ENCODE measurements around the gene LRRC66. TPM values are rescaled to one million over a fixed set of nuclear protein-coding genes. Genes with fewer than 3 reads are reported as not detected.

LRRC66 gene
- under 1 TPM; 0.12 to 0.56 (median 0.27) TPM for total RNA-seq
- under 1 TPM; 0.11 to 0.19 TPM for polyA plus RNA-seq
- long read RNA-seq, donor 1, result 0 reads
- long read RNA-seq, donor 2, result 0 reads
- long read RNA-seq, donor 3, result 0 reads

GRCh38 chr4:52019936-52020657 is at the start of gene LRRC66:
Gene LRRC66 (minus strand): TSS chr4:52020363. CDS start chr4:52017613, 2,750 bp downstream.
- intact Hi-C loops (cut with DNase I), result loop anchor here in 3 of 10 donors (5.0 to 10.0 kb wide), 3 partner anchors 125 to 183 kb away; no protein-coding TSS in a partner anchor
- H3K4me3 ChIP-seq, result no peak within 1 kb of the TSS
- TF ChIP-seq POLR2A (IDR thresholded peaks at IDR 0.05) (no peak), CTCF (IDR thresholded peaks at IDR 0.05) (no peak)
- H3K36me3 ChIP-seq, result peaks cover 0 to 78% (median 42%) of the 10 kb centered on the region in 9 donors
- peak in 2 of 4 donors; percentile 38 to 45 for ATAC-seq
- H3K27ac ChIP-seq, result no peak within 1 kb of the TSS
- 87 to 92% (median 89%) methylated on average over 6 of the region's 6 CpGs for WGBS, 4 donors
- DNase-seq, result peak in 1 of 5 donors; percentile 33
- H3K9me3 ChIP-seq, result no peaks in the 10 kb centered on the region
- peaks cover 0 to 7% (median 0%) of the 10 kb centered on the region in 12 donors for H3K4me1 ChIP-seq
- H3K27me3 ChIP-seq, result no peaks in the 10 kb centered on the region

- intact Hi-C loops (cut with DNase I), result no loop called here
- 57 to 74% (median 71%) methylated on average over 1 of the region's 1 CpG for WGBS, 4 donors
- no peak for TF ChIP-seq POLR2A (IDR thresholded peaks at IDR 0.05)
- TF ChIP-seq CTCF (IDR thresholded peaks at IDR 0.05), result no peak
- H3K4me3 ChIP-seq, result no peak overlapping the region
- no peak for DNase-seq
- no peaks in the 10 kb centered on the region for H3K9me3 ChIP-seq
- H3K4me1 ChIP-seq, result no peaks in the 10 kb centered on the region
- ATAC-seq, result no peak
- no peak overlapping the region for H3K27ac ChIP-seq
- no peaks in the 10 kb centered on the region for H3K36me3 ChIP-seq
- peaks cover 0 to 3% (median 0%) of the 10 kb centered on the region in 9 donors for H3K27me3 ChIP-seq
Observed at GRCh38 chr4:52069571-52069970, 49.4 kb upstream of the LRRC66 start.

GRCh38 chr4:52059372-52059771 is 39.2 kb upstream of the LRRC66 start:
- intact Hi-C loops (cut with DNase I), result no loop called here
- peaks cover 0 to 17% (median 7%) of the 10 kb centered on the region in 12 donors for H3K4me1 ChIP-seq
- H3K9me3 ChIP-seq, result no peaks in the 10 kb centered on the region
- TF ChIP-seq POLR2A (IDR thresholded peaks at IDR 0.05), result no peak
- no peak for TF ChIP-seq CTCF (IDR thresholded peaks at IDR 0.05)
- H3K27me3 ChIP-seq, result no peaks in the 10 kb centered on the region
- peak in 3 of 4 donors; percentile 52 to 82 (median 72) for ATAC-seq
- H3K36me3 ChIP-seq, result no peaks in the 10 kb centered on the region
- 57 to 66% (median 60%) methylated on average over 3 of the region's 3 CpGs for WGBS, 4 donors
- H3K4me3 ChIP-seq, result no peak overlapping the region
- H3K27ac ChIP-seq, result no peak overlapping the region
- DNase-seq, result peak in 2 of 5 donors; percentile 21

GRCh38 chr4:52058275-52058674 is 38.1 kb upstream of the LRRC66 start:
- Histone ChIP-seq H3K27ac (no peak overlapping the region), H3K36me3 (no peaks in the 10 kb centered on the region), H3K4me3 (no peak overlapping the region), H3K27me3 (peaks cover 0 to 9% (median 0%) of the 10 kb centered on the region in 9 donors), H3K4me1 (peaks cover 0 to 17% (median 7%) of the 10 kb centered on the region in 12 donors), H3K9me3 (no peaks in the 10 kb centered on the region)
- ATAC-seq (no peak), DNase-seq (no peak)
- TF ChIP-seq POLR2A (IDR thresholded peaks at IDR 0.05) (no peak), CTCF (IDR thresholded peaks at IDR 0.05) (no peak)
- intact Hi-C loops (cut with DNase I), result no loop called here
- WGBS, 4 donors, result 95 to 98% (median 97%) methylated on average over 1 of the region's 1 CpG

Data from heart left ventricle (tissue), 16 donors.